LNCaP clone FGC (cell line): ENCODE data around the gene NTN4.
"Not testable (repeated sequence)": the region's sequence is repeated elsewhere in the genome, so short reads cannot be mapped to it uniquely, and the experiment has no call there.

Experiments
- DNase-seq: peaks from one replicate; pipeline ENCODE4 v3.0.0-alpha.2; 2011; ENCODE audit warnings: low read depth
- H3K4me3 ChIP-seq: 2 replicates; pipeline ENCODE4 v1.5.1; 2011; ENCODE audit warnings: mild to moderate bottlenecking, low read depth, low read length, control low read depth
- CTCF ChIP-seq: IDR thresholded peaks from 2 replicates; pipeline ENCODE4 v1.5.1; 2012; ENCODE audit warnings: mild to moderate bottlenecking; ENCODE audit not compliant: control insufficient read depth, insufficient read depth; ENCODE audit errors: extremely low read depth

The NTN4 gene

GRCh38 chr12:95784915-95785314 lies 5.6 kb downstream of the NTN4 start:
- no peak for TF ChIP-seq CTCF
- peak; percentile 69 for DNase-seq
- no peak overlapping the region for H3K4me3 ChIP-seq

GRCh38 chr12:95784286-95784685 lies 6.3 kb downstream of the NTN4 start:
- DNase-seq, result no peak
- H3K4me3 ChIP-seq, result no peak overlapping the region
- TF ChIP-seq CTCF, result no peak

GRCh38 chr12:95775466-95775865 lies 15.1 kb downstream of the NTN4 start:
- DNase-seq, H3K4me3 ChIP-seq: not testable (repeated sequence)

- no peak overlapping the region for H3K4me3 ChIP-seq
- TF ChIP-seq CTCF, result no peak
- DNase-seq, result no peak
Measured at GRCh38 chr12:95774311-95775045, 16.1 kb downstream of the NTN4 start.

GRCh38 chr12:95773320-95773719 lies 17.2 kb downstream of the NTN4 start:
- H3K4me3 ChIP-seq, result no peak overlapping the region
- no peak for TF ChIP-seq CTCF
- DNase-seq, result no peak

- DNase-seq, result no peak
- no peak overlapping the region for H3K4me3 ChIP-seq
- no peak for TF ChIP-seq CTCF
Measured at GRCh38 chr12:95767703-95768102, 22.9 kb downstream of the NTN4 start.

GRCh38 chr12:95766356-95767019 lies 24.1 kb downstream of the NTN4 start:
- no peak overlapping the region for H3K4me3 ChIP-seq
- DNase-seq, result no peak
- no peak for TF ChIP-seq CTCF
